ENCODE measurements around the gene PPIL4. TPM values are rescaled to one million over a fixed set of nuclear protein-coding genes. Genes with fewer than 3 reads are reported as not detected.
A peak's percentile ranks its signal among the peaks of the same experiment; 100 is the strongest.

PPIL4 gene
- total RNA-seq, 1 experiment from 2014 or later = 27.7 TPM

- TF ChIP-seq ARID4B (CRISPR knock-in tag; IDR thresholded peaks at IDR 0.05; ENCODE audit: borderline replicate concordance) = peak; percentile 72; the same call in 1 of the 2 replicates
- TF ChIP-seq ZNF416 (CRISPR knock-in tag; IDR thresholded peaks at IDR 0.05) = no peak
- TF ChIP-seq ETV6 (CRISPR knock-in tag; IDR thresholded peaks at IDR 0.05) = peak; percentile 86
- TF ChIP-seq CREB1 (CRISPR knock-in tag; IDR thresholded peaks at IDR 0.05) = peak; percentile 95
- peak; percentile 96 for TF ChIP-seq FOXK1 (CRISPR knock-in tag; IDR thresholded peaks at IDR 0.05)
- TF ChIP-seq IRF1 (CRISPR knock-in tag; IDR thresholded peaks at IDR 0.05) = no peak
- no peak for TF ChIP-seq ZSCAN18 (CRISPR knock-in tag; IDR thresholded peaks at IDR 0.05)
- TF ChIP-seq CDX4 (CRISPR knock-in tag; IDR thresholded peaks at IDR 0.05; ENCODE audit: borderline replicate concordance) = no peak
- no peak for TF ChIP-seq SMAD4 (CRISPR knock-in tag; IDR thresholded peaks at IDR 0.05)
- no peak for TF ChIP-seq E2F1 (CRISPR knock-in tag; IDR thresholded peaks at IDR 0.05)
- peak; percentile 99 for TF ChIP-seq CREM (CRISPR knock-in tag; IDR thresholded peaks at IDR 0.05)
- TF ChIP-seq ATF3 (CRISPR knock-in tag; conservative IDR thresholded peaks at IDR 0.05) = no peak
- TF ChIP-seq E2F4 (CRISPR knock-in tag; IDR thresholded peaks at IDR 0.05; ENCODE audit: borderline replicate concordance, low read depth) = peak; percentile 46; the same call in 1 of the 2 replicates
- TF ChIP-seq USF2 (CRISPR knock-in tag; IDR thresholded peaks at IDR 0.05) = no peak; the same call in none of the 2 replicates
- peak; percentile 48; the same call in 1 of the 2 replicates for TF ChIP-seq MYBL2 (CRISPR knock-in tag; IDR thresholded peaks at IDR 0.05)
- no peak for TF ChIP-seq ZMAT4 (CRISPR knock-in tag; IDR thresholded peaks at IDR 0.05)
- no peak for TF ChIP-seq ZNF219 (CRISPR knock-in tag; IDR thresholded peaks at IDR 0.05; ENCODE audit: borderline replicate concordance)
- TF ChIP-seq FOXP4 (CRISPR knock-in tag; IDR thresholded peaks at IDR 0.05) = 0 out of 2 replicates have a peak, but pooled peaks have one; percentile 46
- 0 out of 2 replicates have a peak, but pooled peaks have one; percentile 38 for TF ChIP-seq E2F5 (CRISPR knock-in tag; IDR thresholded peaks at IDR 0.05)
- TF ChIP-seq USF1 (CRISPR knock-in tag; IDR thresholded peaks at IDR 0.05) = peak; percentile 67
Measured at GRCh38 chr6:149545754-149546471, at the start of gene PPIL4 (continued).

Data from WTC11 (cell line).